Uterus (tissue), 2 donors: Measurements from ENCODE around the gene SMARCAD1.

Source experiments
- POLR2A ChIP-seq, 2 donors: fragments of 450-650 bp; IDR thresholded peaks; one replicate each; pipeline ENCODE4 v1.6.1; 2016; ENCODE audit warnings: antibody characterized with exemption in 2 of 2, mild to moderate bottlenecking in 1 of 2, moderate library complexity in 1 of 2
- TF ChIP-seq, protein P1 (sequence below), 4 experiments: fragments of 200-600 bp in 2 of 4; fragments of 450-650 bp in 2 of 4; sonication (generic) in 2 of 4; IDR thresholded peaks; one replicate each; pipeline ENCODE4 v1.5.1; 2016 to 2019; ENCODE audit warnings: antibody characterized with exemption in 4 of 4, mild to moderate bottlenecking in 2 of 4, moderate library complexity in 1 of 4

DNA sequence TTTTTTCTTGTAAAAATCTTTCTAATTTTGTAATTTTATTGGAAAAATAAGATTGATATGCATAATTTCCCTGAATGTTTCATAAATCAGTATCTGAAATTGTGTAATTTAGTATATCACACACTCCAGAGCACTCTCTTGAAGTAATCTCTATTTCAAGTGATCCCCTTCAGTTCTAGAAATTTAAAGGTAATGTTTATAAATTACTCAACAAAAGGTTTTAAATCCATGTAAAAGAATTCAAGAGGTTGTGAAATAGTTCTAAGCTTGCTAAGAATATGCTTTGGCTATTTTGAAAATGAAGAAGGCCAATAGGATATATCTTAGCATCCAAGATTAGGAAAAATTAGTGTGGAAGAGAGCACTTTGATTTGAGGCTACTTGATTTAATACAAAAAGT, 28.2 kb downstream of the SMARCAD1 start:
- TF ChIP-seq, protein P1, sequence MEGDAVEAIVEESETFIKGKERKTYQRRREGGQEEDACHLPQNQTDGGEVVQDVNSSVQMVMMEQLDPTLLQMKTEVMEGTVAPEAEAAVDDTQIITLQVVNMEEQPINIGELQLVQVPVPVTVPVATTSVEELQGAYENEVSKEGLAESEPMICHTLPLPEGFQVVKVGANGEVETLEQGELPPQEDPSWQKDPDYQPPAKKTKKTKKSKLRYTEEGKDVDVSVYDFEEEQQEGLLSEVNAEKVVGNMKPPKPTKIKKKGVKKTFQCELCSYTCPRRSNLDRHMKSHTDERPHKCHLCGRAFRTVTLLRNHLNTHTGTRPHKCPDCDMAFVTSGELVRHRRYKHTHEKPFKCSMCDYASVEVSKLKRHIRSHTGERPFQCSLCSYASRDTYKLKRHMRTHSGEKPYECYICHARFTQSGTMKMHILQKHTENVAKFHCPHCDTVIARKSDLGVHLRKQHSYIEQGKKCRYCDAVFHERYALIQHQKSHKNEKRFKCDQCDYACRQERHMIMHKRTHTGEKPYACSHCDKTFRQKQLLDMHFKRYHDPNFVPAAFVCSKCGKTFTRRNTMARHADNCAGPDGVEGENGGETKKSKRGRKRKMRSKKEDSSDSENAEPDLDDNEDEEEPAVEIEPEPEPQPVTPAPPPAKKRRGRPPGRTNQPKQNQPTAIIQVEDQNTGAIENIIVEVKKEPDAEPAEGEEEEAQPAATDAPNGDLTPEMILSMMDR (IDR thresholded peaks at IDR 0.05), result no peak
- no peak for TF ChIP-seq POLR2A (IDR thresholded peaks at IDR 0.05)
